ENCODE data around the gene GPR146.

DNA sequence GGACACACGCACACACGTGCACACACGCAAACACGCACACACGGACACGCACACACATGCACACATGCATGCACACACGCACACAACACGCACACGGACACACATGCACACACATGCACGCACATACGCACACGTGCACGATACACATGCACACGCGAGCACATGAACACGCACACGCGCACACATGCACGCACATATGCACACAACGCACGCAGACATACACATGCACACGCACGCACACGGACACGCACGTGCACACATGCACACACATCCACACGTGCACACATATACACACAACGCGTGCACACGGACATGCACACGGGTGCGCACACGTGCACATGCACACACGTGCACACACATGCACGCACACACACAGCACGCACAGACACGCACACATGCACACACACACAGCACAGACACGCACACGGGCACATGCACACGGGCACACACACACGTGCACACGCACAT, 26.2 kb downstream of the GPR146 start:
- TF ChIP-seq CTCF (IDR thresholded peaks at IDR 0.05; ENCODE audit: poor library complexity) (no peak), EZH2 (IDR thresholded peaks at IDR 0.05; ENCODE audit: borderline replicate concordance) (no peak)
